GM12872 (cell line): Measurements from ENCODE around the gene ODAPH.

Experiments used
- TF ChIP-seq, protein P1 (sequence below): IDR thresholded peaks from 3 replicates; pipeline ENCODE4 v1.5.1; 2011; ENCODE audit warnings: low read depth, mild to moderate bottlenecking, low read length, moderate library complexity; ENCODE audit not compliant: insufficient read depth

The ODAPH gene

DNA sequence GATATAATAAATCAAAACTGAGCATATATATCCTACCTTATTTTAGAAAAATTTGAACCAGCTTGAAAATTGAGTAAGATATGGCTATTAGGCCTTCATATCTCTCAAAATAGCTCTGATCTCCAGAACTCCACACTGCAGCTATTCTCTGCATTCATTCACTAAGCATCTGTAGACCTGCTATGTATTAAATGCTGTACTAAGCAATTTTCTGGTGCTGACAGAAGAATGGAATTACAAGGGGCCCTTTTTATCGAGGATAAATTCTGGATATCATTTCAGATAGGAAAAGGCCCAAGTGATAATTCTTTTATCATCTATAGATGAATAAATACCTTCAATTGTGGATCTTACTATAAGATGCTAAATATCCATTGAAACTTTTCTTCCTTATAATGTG lies 39.7 kb upstream of the ODAPH start:
- TF ChIP-seq, protein P1, sequence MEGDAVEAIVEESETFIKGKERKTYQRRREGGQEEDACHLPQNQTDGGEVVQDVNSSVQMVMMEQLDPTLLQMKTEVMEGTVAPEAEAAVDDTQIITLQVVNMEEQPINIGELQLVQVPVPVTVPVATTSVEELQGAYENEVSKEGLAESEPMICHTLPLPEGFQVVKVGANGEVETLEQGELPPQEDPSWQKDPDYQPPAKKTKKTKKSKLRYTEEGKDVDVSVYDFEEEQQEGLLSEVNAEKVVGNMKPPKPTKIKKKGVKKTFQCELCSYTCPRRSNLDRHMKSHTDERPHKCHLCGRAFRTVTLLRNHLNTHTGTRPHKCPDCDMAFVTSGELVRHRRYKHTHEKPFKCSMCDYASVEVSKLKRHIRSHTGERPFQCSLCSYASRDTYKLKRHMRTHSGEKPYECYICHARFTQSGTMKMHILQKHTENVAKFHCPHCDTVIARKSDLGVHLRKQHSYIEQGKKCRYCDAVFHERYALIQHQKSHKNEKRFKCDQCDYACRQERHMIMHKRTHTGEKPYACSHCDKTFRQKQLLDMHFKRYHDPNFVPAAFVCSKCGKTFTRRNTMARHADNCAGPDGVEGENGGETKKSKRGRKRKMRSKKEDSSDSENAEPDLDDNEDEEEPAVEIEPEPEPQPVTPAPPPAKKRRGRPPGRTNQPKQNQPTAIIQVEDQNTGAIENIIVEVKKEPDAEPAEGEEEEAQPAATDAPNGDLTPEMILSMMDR = no peak

DNA sequence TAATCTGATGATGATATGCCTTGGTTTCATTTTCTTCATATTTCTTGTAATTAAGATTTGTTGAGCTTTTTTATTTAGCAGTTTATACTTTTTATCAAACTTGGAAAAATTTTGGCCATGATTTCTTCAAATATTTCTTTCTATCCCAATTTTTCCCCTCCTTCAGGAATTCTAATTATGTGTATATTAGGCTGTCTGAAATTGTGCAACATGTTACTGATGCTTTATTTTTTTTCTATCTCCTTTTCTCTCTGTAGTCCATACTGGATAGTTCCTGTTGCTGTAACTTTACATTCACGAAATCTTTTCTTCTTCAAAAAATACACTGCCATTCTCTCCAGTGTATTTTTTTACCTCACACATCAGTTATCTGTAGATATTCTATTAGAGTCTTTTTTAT lies 30.8 kb upstream of the ODAPH start:
- TF ChIP-seq, protein P1 = no peak

DNA sequence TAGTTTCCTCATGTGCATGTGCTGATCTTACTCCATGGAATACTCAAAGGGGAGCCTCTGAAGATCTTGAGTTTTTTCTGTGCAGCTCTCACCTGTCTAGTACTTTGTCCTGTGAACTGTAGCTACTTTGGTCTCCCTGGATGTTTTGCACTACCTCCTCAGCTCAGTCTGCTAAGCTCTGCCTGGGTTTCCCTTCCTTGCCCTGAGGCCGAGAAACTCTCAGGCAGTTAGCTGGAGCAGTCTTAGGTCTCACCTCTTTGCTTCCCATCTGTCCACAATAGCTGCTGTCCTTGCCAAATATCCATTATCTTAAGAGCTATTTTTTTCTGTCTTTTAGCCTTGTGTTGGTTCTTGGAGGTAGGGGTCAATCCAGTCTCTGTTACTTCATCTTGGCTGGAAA lies 30.0 kb upstream of the ODAPH start:
- TF ChIP-seq, protein P1 = no peak

DNA sequence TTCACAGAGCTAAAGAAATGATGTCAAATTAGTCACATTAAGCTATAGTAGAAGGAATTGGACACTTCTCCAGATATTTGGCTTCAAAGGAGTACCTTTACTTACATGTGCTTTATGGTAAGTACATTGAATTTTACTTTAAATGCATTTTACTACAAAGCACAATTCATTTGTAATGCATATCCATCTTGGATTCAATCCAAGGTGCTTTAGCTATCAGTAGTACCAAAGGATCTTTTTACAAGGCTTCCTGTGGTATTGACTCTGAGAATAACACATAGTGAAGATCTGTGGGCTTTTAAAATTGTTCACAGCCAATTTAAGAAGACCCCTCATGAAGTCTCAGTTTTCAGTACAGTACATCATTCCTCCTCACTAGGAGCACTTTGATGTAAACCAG lies 28.4 kb upstream of the ODAPH start:
- TF ChIP-seq, protein P1 = no peak

DNA sequence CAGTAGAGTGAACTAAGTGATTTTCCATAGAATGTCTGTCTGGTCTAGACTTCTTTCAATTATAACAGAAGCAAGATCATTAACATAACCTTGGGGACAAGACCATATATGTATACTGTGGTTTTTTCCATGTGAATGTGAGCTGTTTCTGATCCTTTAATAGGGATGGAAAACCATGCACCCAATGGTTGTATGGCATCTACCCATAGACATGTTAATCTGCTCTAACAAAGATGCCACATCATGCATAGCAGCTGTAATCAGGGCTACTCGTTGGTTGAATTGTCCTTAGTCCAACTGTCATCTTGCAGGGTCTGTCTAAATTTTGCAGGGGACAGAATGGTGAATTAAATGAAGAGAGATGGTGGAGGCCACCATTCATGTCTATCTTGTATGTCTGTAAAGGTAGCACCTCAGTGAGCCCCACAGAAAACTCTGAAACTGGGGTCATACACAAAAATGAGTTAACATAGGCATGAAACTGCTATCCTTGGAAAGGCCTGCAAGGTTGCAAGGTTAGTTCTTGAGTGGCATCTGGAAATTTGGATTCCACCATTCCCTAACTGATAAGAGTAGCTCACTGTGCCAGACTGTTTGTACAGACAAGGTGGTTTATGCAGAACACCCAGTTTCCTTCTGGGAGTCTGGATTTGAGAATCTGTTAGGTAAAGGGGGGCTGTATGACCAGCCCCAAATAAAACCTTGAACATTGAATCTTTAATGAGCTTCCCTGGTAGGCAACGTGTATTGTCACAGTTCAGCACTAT lies 25.1 kb upstream of the ODAPH start:
- TF ChIP-seq, protein P1 = no peak

DNA sequence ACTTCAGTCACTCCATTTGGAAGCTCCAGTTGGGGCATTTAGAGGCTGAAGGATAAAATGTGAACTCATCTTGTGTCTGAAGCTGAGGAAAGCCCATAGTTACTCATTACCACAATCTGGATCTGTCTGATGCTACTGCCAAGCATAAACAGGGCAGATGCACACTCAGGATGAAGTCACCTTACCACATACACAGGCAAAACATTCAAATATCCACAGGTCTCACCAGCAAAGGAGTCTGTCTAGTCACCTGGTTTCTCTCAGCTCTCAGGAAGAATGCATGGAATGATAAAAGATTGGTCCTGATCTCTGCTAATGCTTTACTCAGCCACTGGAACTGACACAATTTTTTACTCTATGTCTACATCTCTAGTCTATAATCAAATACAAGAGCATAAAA lies 13.0 kb upstream of the ODAPH start:
- TF ChIP-seq, protein P1 = no peak

DNA sequence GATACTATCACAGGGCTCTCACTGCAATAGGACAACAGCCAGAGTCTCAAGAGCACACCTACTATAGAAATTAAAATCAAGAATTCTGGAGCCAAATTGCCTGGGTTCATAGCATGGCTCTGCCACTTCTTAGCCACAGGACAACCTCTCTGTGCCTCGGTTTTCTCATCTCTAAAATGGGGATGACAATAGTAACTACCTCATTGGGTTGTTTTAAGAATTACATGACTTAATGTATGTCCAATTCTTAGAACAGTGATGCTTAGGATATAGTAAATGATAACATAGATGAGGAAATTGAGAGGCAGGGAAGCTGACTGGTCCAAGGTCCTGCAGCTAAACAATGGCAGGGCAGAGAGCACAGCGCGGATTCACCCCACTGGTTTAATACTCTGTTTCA lies 11.0 kb upstream of the ODAPH start:
- TF ChIP-seq, protein P1 = no peak
